HG03159 (cell line): Measurements from ENCODE around the gene SLC15A2.

Experiments used
- ATAC-seq: cut with Tn5 transposase; IDR thresholded peaks from one replicate; pipeline ENCODE4 v1.9.1; 2021; ENCODE audit warnings: mild to moderate bottlenecking, moderate library complexity; ENCODE audit not compliant: unreplicated experiment

SLC15A2 gene

DNA sequence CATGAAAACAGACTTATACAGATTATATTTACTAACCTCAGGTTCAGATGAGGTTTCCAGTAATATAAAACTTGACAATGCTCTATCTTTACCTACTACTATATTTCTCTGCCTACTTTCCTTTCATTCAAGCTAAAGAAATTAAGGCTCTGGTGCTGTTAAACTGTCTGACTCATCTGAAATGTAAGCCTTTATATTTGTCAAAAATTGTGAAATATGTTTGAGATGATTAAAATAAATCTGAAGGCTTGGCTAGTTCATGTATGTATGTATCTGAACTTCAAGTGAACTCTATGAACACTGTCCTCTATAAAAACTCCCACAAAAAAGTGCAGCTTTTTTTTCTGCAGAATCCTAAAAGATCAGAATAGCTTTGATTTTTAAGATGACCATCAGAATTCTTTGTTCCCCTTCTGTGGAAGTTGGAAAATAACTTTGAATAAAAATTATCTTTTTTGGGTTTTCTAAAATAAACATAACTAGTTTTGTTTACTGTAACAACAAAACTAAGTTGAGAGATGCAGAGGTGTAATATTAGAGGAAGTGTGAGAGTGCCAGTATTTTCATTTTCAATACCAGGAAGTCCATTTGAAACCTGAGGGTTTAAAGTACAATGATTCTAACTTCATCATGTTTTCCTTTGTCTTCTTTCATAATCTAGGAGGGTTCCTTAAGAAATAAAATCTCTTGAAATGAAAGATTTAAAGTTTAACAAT is 85.7 kb downstream of the SLC15A2 start:
- ATAC-seq, result peak; percentile 76

DNA sequence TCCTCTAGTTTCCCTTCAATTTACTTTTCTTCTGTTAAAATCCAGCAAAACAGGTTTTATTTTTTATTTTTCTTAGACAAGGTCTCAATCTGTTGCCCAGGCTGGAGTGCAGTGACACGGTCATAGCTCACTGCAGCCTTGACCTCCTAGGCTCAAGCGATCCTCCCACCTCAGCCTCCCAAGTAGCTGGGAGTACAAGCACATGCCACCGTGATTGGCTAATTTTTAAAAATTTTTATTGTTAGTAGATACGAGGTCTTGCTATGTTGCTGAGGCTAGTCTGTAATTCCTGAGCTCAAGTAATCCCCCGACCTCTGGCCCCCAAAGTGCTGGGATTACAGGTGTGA is 86.2 kb downstream of the SLC15A2 start:
- no peak for ATAC-seq

DNA sequence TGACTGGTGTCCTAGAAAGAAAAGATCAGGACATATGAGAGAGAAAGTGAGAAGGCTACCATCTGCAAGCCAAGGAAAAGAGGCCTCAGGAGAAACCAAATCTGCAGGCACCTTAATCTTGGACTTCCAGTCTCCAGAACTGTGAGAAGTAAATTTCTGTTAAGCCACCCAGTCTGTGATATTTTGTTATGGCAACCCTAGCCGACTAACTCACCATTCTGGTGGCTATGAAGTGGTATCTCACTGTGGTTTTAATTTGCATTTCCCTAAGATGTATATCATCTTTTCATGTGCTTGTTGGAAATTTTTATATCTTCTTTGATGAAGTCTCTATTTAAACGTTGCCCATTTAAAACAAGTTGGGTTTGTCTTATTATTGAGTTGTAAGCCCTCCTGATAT is 87.3 kb downstream of the SLC15A2 start:
- ATAC-seq, result no peak

DNA sequence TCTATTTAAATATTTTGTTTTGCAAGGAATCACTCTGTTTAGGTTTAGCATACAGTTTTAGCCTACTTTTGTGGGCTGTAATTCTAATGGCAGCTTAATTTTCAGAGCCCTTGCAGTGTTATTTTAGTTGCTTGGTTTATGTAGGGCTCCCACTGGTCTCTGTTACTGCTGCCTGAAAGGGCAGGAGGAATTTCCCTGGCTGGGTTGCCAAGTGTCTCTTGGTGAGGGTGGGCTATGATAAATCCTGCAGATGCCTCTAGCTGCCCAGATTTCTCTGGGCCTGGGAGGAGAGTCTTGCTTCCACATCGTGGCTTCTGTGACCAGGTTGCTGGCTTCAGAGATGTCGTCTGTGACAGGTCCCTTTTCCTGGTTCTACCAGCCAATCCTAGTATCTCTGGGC is 91.6 kb downstream of the SLC15A2 start:
- no peak for ATAC-seq

DNA sequence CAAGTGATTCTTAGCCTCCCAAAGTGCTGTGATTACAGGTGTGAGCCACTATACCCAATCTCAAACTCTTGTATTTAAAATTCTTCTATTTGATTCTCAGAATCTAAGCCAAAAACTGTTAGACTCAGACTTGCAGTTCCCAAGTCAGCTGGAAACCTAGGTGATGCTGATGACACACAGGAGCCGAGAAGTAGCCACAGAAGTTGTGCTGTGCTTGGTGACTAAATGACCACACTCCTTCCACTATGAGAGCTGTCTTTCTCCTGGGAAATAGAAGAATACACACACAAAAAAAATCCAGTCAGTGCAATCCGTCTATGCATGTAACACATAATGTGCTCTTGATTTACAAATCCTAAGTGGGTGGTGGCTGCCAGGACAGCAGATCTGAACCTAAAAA is 93.9 kb downstream of the SLC15A2 start:
- no peak for ATAC-seq

DNA sequence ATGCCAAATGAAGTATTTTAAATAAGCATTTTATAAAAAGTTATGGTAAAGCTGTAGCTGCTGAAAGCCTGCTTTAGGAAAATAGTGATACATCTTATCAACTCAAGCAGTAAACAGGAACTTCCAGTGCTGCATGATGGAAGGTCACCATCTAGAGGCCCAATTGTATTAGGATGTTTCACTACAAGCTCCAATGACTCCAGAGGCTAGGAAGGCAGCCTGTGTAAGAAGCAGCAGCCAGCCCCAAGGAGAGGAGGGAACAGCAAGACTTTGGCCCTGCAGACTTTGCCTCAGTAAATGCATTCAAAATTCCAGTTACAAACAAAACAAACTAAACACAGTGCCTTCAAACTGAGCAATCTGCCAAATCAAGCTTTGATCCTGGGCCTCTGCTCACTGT is 95.7 kb downstream of the SLC15A2 start:
- ATAC-seq, result no peak

DNA sequence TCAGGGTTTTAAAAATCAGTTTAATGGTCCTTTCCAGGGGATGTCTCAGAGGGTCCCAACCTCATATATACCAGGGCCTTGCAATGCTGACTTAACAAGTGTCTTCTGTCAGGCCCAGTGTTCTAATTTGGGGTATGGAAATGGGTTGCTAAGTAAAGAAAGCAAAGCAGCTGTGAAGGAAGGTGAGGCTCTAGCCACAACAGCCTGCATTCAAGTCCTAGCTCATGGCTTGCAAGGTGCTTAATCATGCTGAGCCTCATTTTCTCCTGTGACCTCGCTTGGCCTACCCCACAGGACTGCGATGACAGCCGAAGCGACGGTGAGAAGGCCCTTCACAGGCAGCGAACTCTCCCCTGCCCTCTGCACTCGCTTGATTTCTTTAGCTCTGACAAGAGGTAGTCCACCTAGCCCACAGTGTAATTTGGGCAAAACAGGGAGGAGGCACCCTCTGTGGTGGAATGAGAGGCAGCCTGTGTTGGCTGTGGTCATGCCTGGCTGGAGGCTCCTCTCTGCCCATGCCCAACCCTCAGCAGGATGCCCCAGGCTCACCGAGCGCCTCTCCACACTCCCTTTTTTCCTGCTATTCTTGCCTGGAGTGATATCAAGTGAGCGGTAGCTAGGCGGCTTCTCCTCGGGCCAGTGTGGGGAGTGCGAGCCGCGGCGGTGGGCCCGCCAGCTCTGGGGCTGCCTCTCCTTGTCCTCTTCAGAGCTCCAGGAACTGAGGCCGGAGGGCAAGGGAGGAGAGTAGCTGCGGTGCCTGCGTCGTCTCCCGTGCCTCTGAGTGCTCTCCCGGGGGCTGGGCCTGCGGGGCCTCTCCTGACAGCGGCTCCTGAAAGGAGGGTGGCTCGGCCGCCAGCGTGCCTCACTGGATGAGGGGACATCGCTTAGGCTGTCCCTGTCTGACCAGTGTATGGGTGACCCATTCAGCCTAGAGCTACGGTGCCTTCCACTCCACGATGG is 98.7 kb downstream of the SLC15A2 start:
- peak; percentile 63 for ATAC-seq
